Neuronal stem cell (in vitro differentiated cells): ENCODE results near the gene COG7.

ENCODE experiments used
- DNase-seq: peaks from one replicate; pipeline ENCODE4 v3.0.0-alpha.2; 2013; ENCODE audit warnings: low spot score
- H2AFZ ChIP-seq: one replicate; pipeline ENCODE4 v1.6.1; 2013; ENCODE audit warnings: mild to moderate bottlenecking, low read length, inconsistent platforms
- H2AK5ac ChIP-seq: 2 replicates; pipeline ENCODE4 v1.6.1; 2013; ENCODE audit warnings: low read depth, mild to moderate bottlenecking, inconsistent platforms, low read length, moderate library complexity, mixed read lengths
- H2BK120ac ChIP-seq: 2 replicates; pipeline ENCODE4 v1.6.1; 2013; ENCODE audit warnings: low read depth, mild to moderate bottlenecking, inconsistent platforms, low read length, moderate library complexity, mixed read lengths
- H2BK12ac ChIP-seq: one replicate; pipeline ENCODE4 v1.6.1; 2013; ENCODE audit warnings: low read length, inconsistent platforms
- H2BK15ac ChIP-seq: 2 replicates; pipeline ENCODE4 v1.6.1; 2013; ENCODE audit warnings: mild to moderate bottlenecking, low read length, inconsistent platforms, mixed read lengths
- H2BK5ac ChIP-seq: one replicate; pipeline ENCODE4 v1.6.1; 2013; ENCODE audit warnings: inconsistent platforms, mild to moderate bottlenecking, low read length, moderate library complexity
- H3K14ac ChIP-seq: one replicate; pipeline ENCODE4 v1.6.1; 2013; ENCODE audit warnings: low read length, inconsistent platforms
- H3K18ac ChIP-seq: 2 replicates; pipeline ENCODE4 v1.6.1; 2013; ENCODE audit warnings: low read length, inconsistent platforms
- H3K23ac ChIP-seq: 2 replicates; pipeline ENCODE4 v1.6.1; 2013; ENCODE audit warnings: low read depth, mild to moderate bottlenecking, mixed read lengths, low read length, inconsistent platforms; ENCODE audit not compliant: poor library complexity
- H3K27ac ChIP-seq: replicated peaks from 3 replicates; pipeline ENCODE4 v1.5.1; 2013; ENCODE audit warnings: low read length, inconsistent platforms
- H3K27me3 ChIP-seq, 3 experiments: 2 replicates each; pipeline ENCODE4 v1.6.1; 2013; ENCODE audit warnings: low read length in 3 of 3, mild to moderate bottlenecking in 2 of 3, inconsistent platforms in 1 of 3, low read depth in 1 of 3, mixed read lengths in 1 of 3, moderate library complexity in 1 of 3; ENCODE audit not compliant: control insufficient read depth in 3 of 3, insufficient read depth in 3 of 3
- H3K36me3 ChIP-seq, 2 donors: replicated peaks in 1 of 2; 2 replicates each; pipeline ENCODE4 v1.6.1; 2013; ENCODE audit warnings: low read length in 2 of 2; ENCODE audit not compliant: control insufficient read depth in 2 of 2, insufficient read depth in 2 of 2
- H3K4ac ChIP-seq: 2 replicates; pipeline ENCODE4 v1.6.1; 2013; ENCODE audit warnings: inconsistent platforms, mild to moderate bottlenecking, low read length, moderate library complexity
- H3K4me1 ChIP-seq, 2 donors: 1 replicate in 1 of 2; 2 replicates in 1 of 2; pipeline ENCODE4 v1.6.1; 2013; ENCODE audit warnings: low read length in 2 of 2, low read depth in 1 of 2; ENCODE audit not compliant: control insufficient read depth in 2 of 2, insufficient read depth in 1 of 2
- H3K4me2 ChIP-seq: one replicate; pipeline ENCODE4 v1.6.1; 2013; ENCODE audit warnings: mild to moderate bottlenecking, low read length, inconsistent platforms; ENCODE audit not compliant: insufficient read depth, poor library complexity, severe bottlenecking
- H3K4me3 ChIP-seq, 2 donors: 2 replicates each; pipeline ENCODE4 v1.5.1; 2013; ENCODE audit warnings: low read length in 2 of 2, mild to moderate bottlenecking in 2 of 2, inconsistent platforms in 1 of 2, moderate library complexity in 1 of 2
- H3K79me1 ChIP-seq: one replicate; pipeline ENCODE4 v1.6.1; 2013; ENCODE audit warnings: low read depth, mild to moderate bottlenecking, inconsistent platforms, low read length, moderate library complexity
- H3K9ac ChIP-seq: one replicate; pipeline ENCODE4 v1.6.1; 2013; ENCODE audit warnings: mild to moderate bottlenecking, low read depth, low read length, inconsistent platforms; ENCODE audit not compliant: poor library complexity
- H3K9me3 ChIP-seq, 2 donors: replicated peaks in 1 of 2; 2 replicates each; pipeline versions ENCODE3 to v1.6.1; 2013; ENCODE audit warnings: low read length in 2 of 2, mild to moderate bottlenecking in 2 of 2, inconsistent platforms in 1 of 2, low read depth in 1 of 2, mixed read lengths in 1 of 2, moderate library complexity in 1 of 2; ENCODE audit not compliant: control insufficient read depth in 2 of 2, insufficient read depth in 1 of 2
- H4K8ac ChIP-seq: one replicate; pipeline ENCODE4 v1.6.1; 2013; ENCODE audit warnings: low read depth, mild to moderate bottlenecking, inconsistent platforms, low read length, moderate library complexity
- H4K91ac ChIP-seq: one replicate; pipeline ENCODE4 v1.6.1; 2013; ENCODE audit warnings: low read length, low read depth, mild to moderate bottlenecking, inconsistent platforms; ENCODE audit not compliant: poor library complexity
- WGBS, 2 donors: extraction: QIAGEN DNeasy Blood & Tissue Kit; methylation state at CpG; one replicate each; pipeline ENCODE4 v1.1.7; 2013; ENCODE audit warnings: missing lambda C conversion rate in 2 of 2, mixed read lengths in 1 of 2; ENCODE audit not compliant: insufficient read length in 2 of 2, insufficient replicate concordance in 1 of 2; ENCODE audit errors: extremely low coverage in 2 of 2; 5-methylcytosine and 5-hydroxymethylcytosine counted together

COG7 gene

GRCh38 chr16:23435500-23435899 lies 17.5 kb downstream of the COG7 start:
- H2AFZ ChIP-seq = no peak overlapping the region
- peak; percentile 61 for DNase-seq
- H3K36me3 ChIP-seq = peaks cover 14 to 74% of the 10 kb centered on the region in 2 donors
- H3K27me3 ChIP-seq = no peaks in the 10 kb centered on the region
- no peak overlapping the region for H2BK5ac ChIP-seq
- no peak overlapping the region for H3K27ac ChIP-seq
- no peak overlapping the region for H4K91ac ChIP-seq
- H2AK5ac ChIP-seq = no peak overlapping the region
- no peak overlapping the region for H3K9ac ChIP-seq
- H2BK15ac ChIP-seq = no peak overlapping the region
- no peak overlapping the region for H3K4me2 ChIP-seq
- no peak overlapping the region for H4K8ac ChIP-seq
- no peak overlapping the region for H3K18ac ChIP-seq
- H3K14ac ChIP-seq = no peak overlapping the region
- H2BK12ac ChIP-seq = no peak overlapping the region
- H3K4me3 ChIP-seq = no peak overlapping the region
- H3K4me1 ChIP-seq = no peaks in the 10 kb centered on the region
- H3K4ac ChIP-seq = no peak overlapping the region
- H3K79me1 ChIP-seq = no peaks in the 10 kb centered on the region
- no peaks in the 10 kb centered on the region for H3K9me3 ChIP-seq
- no peak overlapping the region for H3K23ac ChIP-seq
- no CpG with 5 or more reads among the region's 6 CpGs for WGBS, 2 donors
- no peak overlapping the region for H2BK120ac ChIP-seq

- Histone ChIP-seq H2AFZ (no peak overlapping the region), H3K14ac (no peak overlapping the region), H3K9me3 (no peaks in the 10 kb centered on the region), H3K4me1 (no peaks in the 10 kb centered on the region), H4K91ac (no peak overlapping the region), H2AK5ac (no peak overlapping the region), H3K4ac (no peak overlapping the region), H2BK5ac (no peak overlapping the region), H3K4me3 (no peak overlapping the region), H3K36me3 (peaks cover 14 to 71% of the 10 kb centered on the region in 2 donors), H3K9ac (no peak overlapping the region), H3K27ac (no peak overlapping the region), H2BK15ac (no peak overlapping the region), H3K79me1 (no peaks in the 10 kb centered on the region), H3K4me2 (no peak overlapping the region), H3K23ac (no peak overlapping the region), H3K27me3 (no peaks in the 10 kb centered on the region), H2BK120ac (no peak overlapping the region), H2BK12ac (no peak overlapping the region), H4K8ac (no peak overlapping the region), H3K18ac (no peak overlapping the region)
- peak; percentile 62 for DNase-seq
- no CpG with 5 or more reads among the region's 6 CpGs for WGBS, 2 donors
Observed at GRCh38 chr16:23434380-23434779, 18.6 kb downstream of the COG7 start.

GRCh38 chr16:23433261-23433920 lies 19.6 kb downstream of the COG7 start:
- no peak overlapping the region for H2BK5ac ChIP-seq
- no peak overlapping the region for H3K4me2 ChIP-seq
- no peak overlapping the region for H4K8ac ChIP-seq
- no peak overlapping the region for H2BK12ac ChIP-seq
- H3K23ac ChIP-seq = no peak overlapping the region
- H2AK5ac ChIP-seq = no peak overlapping the region
- WGBS, 2 donors = no CpG with 5 or more reads among the region's 16 CpGs
- no peak overlapping the region for H3K4me3 ChIP-seq
- no peak overlapping the region for H3K4ac ChIP-seq
- H4K91ac ChIP-seq = no peak overlapping the region
- H2AFZ ChIP-seq = no peak overlapping the region
- no peaks in the 10 kb centered on the region for H3K27me3 ChIP-seq
- DNase-seq = no peak
- no peak overlapping the region for H2BK15ac ChIP-seq
- no peaks in the 10 kb centered on the region for H3K9me3 ChIP-seq
- no peak overlapping the region for H2BK120ac ChIP-seq
- H3K36me3 ChIP-seq = peaks cover 14 to 70% of the 10 kb centered on the region in 2 donors
- H3K79me1 ChIP-seq = no peaks in the 10 kb centered on the region
- no peak overlapping the region for H3K18ac ChIP-seq
- no peak overlapping the region for H3K14ac ChIP-seq
- no peak overlapping the region for H3K9ac ChIP-seq
- no peak overlapping the region for H3K27ac ChIP-seq
- H3K4me1 ChIP-seq = no peaks in the 10 kb centered on the region

- Histone ChIP-seq H3K27me3 (no peaks in the 10 kb centered on the region), H2AFZ (no peak overlapping the region), H4K91ac (no peak overlapping the region), H2BK120ac (no peak overlapping the region), H2BK15ac (no peak overlapping the region), H3K18ac (no peak overlapping the region), H3K9me3 (no peaks in the 10 kb centered on the region), H3K79me1 (no peaks in the 10 kb centered on the region), H3K4me1 (no peaks in the 10 kb centered on the region), H3K4ac (no peak overlapping the region), H3K36me3 (peaks cover 13 to 63% of the 10 kb centered on the region in 2 donors), H4K8ac (no peak overlapping the region), H3K14ac (no peak overlapping the region), H3K4me2 (no peak overlapping the region), H3K4me3 (no peak overlapping the region), H3K9ac (no peak overlapping the region), H2BK12ac (no peak overlapping the region), H2BK5ac (no peak overlapping the region), H2AK5ac (no peak overlapping the region), H3K23ac (no peak overlapping the region), H3K27ac (no peak overlapping the region)
- WGBS, 2 donors = no CpG with 5 or more reads among the region's 10 CpGs
- no peak for DNase-seq
Observed at GRCh38 chr16:23432176-23433128, 20.5 kb downstream of the COG7 start.
